C4-2B (cell line): ENCODE measurements around the gene KLLN.
"Not testable (repeated sequence)": the region's sequence is repeated elsewhere in the genome, so short reads cannot be mapped to it uniquely, and the experiment has no call there.

Source experiments
- CTCF ChIP-seq: fragments of 450-650 bp; conservative IDR thresholded peaks from 2 replicates; pipeline ENCODE4 v1.5.1; 2017; ENCODE audit warnings: mild to moderate bottlenecking
- ZFX ChIP-seq: fragments of 450-650 bp; IDR thresholded peaks from 2 replicates; pipeline ENCODE4 v1.6.1; 2017

- TF ChIP-seq CTCF, ZFX: not testable (repeated sequence)
Observed at GRCh38 chr10:87863951-87864495, 690 bp upstream of the KLLN start.
